NAMALWA (cell line): ENCODE measurements around the gene SORL1.

Experiments used
- DNase-seq: peaks from one replicate; pipeline ENCODE4 v3.0.0-alpha.2; 2015; ENCODE audit warnings: low spot score

SORL1 gene

GRCh38 chr11:121587182-121587581 lies 135.1 kb downstream of the SORL1 start:
- DNase-seq = no peak

- DNase-seq = no peak
Observed at GRCh38 chr11:121588747-121589146, 136.6 kb downstream of the SORL1 start.

DNA sequence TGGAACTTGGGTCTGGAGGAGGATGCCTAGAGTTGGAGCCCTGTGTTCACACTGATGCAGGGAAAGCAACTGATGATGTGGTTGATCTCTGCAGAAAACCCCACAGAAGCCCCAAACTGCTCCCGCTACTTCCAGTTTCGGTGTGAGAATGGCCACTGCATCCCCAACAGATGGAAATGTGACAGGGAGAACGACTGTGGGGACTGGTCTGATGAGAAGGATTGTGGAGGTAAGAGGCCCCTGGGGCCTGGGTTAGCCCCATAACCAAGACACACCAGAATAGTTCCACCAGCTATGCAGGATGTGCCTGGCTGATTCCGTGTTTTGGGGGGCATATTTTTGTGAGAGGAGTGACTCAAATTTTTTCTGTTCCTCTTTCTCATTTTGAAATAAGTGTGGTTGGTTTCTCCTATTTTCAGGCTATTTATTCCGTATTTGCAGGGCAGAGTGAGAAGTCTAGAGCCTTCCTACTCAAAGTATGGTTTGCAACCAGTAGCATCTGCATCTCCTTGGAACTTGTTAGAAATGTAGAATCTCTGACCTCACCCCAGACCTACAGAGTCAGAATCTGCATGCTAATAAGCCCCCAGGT lies 137.9 kb downstream of the SORL1 start:
- peak; percentile 71 for DNase-seq

DNA sequence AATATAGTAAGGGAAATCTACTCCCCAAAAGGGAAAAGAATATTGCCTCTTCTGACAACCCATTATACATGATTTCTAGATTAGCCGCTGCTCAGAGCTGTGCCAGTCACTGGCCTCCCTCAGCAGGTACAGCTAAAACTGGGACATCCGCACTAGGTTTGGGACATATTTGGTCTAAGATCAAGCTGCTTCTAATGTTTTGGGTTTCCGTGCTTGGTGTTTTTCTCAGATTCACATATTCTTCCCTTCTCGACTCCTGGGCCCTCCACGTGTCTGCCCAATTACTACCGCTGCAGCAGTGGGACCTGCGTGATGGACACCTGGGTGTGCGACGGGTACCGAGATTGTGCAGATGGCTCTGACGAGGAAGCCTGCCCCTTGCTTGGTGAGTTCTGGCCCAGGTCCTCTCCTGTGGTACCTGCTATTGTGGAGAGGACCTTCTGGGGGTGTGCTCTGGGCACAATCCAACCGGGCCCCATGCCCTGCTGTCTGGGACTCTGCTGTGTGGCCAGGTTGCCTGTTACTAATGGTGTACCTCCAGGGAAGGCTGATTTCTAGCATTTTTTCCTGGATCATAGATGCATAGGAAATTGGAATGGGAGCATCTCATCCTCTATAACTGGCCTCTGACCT lies 138.8 kb downstream of the SORL1 start:
- peak; percentile 47 for DNase-seq

DNA sequence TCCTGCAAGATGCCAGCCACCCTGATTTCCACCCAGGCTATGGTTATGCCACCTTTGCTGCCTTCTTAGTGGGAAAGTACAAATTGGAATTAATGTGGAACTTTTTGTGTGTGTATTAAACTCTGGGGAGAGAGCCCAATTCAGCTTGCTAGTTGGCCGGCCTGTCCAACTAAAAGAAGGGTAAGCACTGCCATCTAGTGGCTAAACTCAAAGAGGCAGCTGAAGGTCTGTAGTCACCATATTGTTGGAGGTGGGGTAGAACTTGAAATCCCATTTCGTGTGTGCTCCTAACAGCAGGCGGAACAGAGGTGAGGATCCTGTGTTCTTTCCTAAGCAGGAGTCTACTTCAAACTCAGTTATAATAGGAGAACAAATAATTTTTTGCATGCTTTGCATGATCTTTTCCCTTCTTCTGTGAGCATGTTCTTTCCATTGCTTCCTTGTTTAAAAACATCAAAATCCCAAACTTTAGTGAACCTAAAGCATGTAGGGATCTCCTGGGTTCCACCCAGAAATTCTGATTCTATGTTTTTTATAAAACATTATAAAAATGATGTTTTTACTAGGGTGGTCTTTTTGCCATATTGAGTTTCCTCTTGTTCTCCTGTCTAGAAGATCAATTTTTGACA lies 139.4 kb downstream of the SORL1 start:
- DNase-seq = peak; percentile 89

- DNase-seq = no peak
Observed at GRCh38 chr11:121592708-121593107, 140.6 kb downstream of the SORL1 start.

- DNase-seq = no peak
Observed at GRCh38 chr11:121595717-121596161, 143.6 kb downstream of the SORL1 start.

GRCh38 chr11:121596195-121597155 lies 144.4 kb downstream of the SORL1 start:
- DNase-seq = no peak

- no peak for DNase-seq
Observed at GRCh38 chr11:121603316-121603715, 151.2 kb downstream of the SORL1 start.

DNA sequence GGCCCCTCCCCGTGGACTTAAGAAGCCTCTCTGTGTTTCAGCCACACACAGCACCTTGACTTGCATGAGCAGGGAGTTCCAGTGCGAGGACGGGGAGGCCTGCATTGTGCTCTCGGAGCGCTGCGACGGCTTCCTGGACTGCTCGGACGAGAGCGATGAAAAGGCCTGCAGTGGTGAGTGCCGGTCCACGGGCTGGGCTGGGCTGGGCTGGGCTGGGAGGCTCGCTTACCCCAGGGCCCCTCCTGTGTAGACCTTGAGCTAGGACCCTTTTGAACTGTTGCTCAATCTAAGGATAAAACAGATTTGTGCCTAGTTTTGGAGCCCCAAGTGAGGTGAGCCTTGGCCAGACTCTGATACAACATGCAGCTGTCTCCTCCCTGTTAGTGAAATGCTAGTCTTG lies 152.0 kb downstream of the SORL1 start:
- no peak for DNase-seq

- DNase-seq = no peak
Observed at GRCh38 chr11:121606354-121606753, 154.2 kb downstream of the SORL1 start.

GRCh38 chr11:121607341-121607740 lies 155.2 kb downstream of the SORL1 start:
- DNase-seq = no peak

- no peak for DNase-seq
Observed at GRCh38 chr11:121608545-121609098, 156.5 kb downstream of the SORL1 start.

DNA sequence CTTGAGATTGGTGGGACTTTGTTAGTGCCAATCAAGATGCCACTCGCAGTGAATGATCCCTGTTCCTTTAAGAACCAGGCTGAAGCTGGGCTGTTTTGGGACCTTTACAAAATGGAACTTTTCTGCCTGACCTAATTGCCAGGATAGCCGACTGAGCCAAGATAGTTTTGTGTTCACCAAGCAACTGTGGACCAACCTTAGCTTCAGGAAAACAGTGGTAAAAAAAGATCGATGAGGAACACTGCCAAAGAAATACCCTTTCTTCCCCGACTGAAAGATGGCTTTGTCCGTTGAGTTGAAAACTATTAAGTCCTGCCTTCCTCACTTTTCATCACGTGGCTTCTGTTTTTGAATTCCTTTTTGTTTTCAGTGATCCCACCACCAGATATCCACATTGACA lies 158.6 kb downstream of the SORL1 start:
- no peak for DNase-seq

DNA sequence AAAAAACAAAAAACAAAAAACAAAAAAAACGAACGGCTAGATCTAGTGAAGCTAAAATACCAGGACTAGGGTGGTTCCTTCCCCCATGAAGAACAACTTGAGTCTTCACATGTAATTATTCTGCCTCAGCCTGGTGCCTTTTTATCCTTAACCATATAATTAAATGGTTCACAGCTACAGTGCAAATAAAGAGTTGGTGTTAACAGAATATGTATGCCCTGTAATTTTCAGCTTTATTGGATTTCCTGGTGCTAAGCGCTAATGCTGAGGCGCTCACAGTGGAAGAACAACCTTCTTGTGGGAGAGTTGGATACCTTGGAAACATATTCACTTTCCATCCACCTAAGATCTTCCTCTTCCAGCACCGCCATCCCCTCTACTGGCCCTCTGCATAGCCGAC lies 159.1 kb downstream of the SORL1 start:
- DNase-seq = no peak

DNA sequence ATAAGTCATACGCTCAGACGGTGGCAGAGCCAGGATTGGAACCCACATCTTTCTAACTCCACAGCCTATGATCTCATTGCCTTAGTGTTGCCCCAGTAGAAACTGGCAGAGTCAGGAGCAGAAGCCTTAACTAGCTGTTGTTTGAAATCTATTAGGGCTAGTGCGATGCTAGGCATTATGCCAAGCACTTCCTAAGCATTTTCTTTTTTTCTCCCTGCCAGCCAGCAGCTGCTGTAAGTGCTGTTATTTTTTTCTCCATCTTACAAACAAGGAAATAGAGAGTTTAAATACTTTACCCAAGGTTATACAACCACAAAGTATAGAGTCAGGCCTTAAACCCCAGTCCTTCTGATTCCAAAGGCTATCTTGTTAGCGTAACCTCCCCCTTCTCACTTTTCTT lies 161.6 kb downstream of the SORL1 start:
- DNase-seq = no peak

DNA sequence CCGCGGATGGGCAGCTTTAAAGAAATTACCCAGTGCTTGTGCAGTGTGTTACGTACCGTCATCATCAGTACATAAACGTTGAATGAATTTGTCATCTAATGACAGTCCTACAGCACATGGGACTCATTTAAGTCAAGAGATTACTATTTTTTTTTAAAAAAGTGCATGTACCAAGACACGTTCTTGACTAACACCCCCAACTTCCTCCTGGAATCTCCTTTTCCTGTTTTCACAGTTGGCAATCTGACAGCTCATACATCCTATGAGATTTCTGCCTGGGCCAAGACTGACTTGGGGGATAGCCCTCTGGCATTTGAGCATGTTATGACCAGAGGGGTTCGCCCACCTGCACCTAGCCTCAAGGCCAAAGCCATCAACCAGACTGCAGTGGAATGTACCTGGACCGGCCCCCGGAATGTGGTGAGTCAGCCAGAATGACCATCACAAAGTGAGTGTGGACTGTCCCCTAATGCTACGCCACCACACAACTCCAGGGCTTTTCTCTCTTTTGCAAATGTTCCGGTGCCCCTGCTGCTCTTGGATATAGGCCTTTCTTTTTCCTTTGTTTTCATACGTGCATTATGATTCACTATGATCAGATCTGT lies 162.6 kb downstream of the SORL1 start:
- no peak for DNase-seq

- DNase-seq = no peak
Observed at GRCh38 chr11:121615501-121615900, 163.4 kb downstream of the SORL1 start.

DNA sequence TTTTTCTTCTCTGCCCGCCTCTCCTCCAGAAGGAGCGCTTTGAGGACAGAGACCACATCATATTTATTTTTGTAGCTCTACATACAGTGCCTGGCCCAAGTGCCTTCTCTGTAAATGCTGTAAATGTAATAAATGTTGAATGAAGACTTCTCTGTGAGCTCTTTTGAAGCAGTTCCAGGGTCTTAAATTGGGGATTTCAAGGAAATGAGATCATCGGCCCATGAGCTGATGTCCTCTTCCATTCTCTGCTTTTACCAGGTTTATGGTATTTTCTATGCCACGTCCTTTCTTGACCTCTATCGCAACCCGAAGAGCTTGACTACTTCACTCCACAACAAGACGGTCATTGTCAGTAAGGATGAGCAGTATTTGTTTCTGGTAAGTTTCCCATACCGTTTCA lies 166.4 kb downstream of the SORL1 start:
- no peak for DNase-seq

- DNase-seq = no peak
Observed at GRCh38 chr11:121625777-121626506, 173.8 kb downstream of the SORL1 start.

DNA sequence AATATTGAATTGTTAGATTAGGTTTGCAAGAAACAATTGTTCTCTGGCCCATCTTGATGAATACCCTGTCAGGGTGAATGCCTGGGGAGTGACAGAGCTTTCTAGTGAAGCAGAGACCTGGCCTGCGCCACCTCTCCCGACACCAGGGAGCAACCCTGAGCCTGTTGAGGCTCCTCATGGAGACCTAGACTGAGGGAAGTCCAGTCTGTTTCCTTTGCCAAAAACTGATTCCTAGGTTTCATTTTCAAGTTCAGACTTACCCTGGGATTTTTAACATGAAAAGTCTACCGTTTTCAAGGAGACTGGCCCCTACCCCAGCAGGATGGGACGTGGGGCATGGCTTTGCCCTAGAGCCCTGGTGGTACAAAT lies 174.4 kb downstream of the SORL1 start:
- DNase-seq = no peak
